T-helper 2 cell treated with Interferon-gamma antibody and Interleukin-4, amounts not matched to agents 100 ng/mL and 5 ng/mL, for 36 hours (primary cell): ENCODE results near the gene GALNT10. TPM values are rescaled to one million over a fixed set of nuclear protein-coding genes. Genes with fewer than 3 reads are reported as not detected.

Source experiments
- intact Hi-C: fragments of 100-400 bp; cut with micrococcal nuclease; formaldehyde crosslinking; loops from one replicate; pipeline ENCODE4 v1.15.1; 2023
- total RNA-seq: library from RNA; stranded (reverse); gene quantifications from 2 replicates; pipeline ENCODE4 v1.2.3, GENCODE V29; 2022

The GALNT10 gene
- total RNA-seq, 1 donor from 2014 or later = 38.4 TPM

DNA sequence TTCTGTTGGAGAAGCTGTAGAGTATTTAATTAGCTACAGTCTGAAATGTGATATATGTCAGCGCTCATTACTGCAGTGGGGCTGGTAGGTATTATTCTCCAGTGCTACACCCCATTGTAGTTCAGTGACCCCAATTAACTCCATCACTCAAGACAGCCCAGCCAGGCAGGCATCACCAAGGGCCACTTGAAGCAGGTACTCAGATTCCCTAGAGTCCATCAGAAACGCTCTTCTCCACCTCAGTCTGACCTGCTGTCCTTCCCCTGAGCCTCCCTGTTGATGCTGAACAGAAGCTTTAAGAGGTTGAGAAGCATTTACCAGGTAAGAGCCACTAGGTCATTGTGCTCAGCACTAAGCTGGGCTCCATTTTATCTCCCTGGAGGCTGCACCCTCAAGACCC, 71.8 kb downstream of the GALNT10 start:
- intact Hi-C loops = no loop called here

DNA sequence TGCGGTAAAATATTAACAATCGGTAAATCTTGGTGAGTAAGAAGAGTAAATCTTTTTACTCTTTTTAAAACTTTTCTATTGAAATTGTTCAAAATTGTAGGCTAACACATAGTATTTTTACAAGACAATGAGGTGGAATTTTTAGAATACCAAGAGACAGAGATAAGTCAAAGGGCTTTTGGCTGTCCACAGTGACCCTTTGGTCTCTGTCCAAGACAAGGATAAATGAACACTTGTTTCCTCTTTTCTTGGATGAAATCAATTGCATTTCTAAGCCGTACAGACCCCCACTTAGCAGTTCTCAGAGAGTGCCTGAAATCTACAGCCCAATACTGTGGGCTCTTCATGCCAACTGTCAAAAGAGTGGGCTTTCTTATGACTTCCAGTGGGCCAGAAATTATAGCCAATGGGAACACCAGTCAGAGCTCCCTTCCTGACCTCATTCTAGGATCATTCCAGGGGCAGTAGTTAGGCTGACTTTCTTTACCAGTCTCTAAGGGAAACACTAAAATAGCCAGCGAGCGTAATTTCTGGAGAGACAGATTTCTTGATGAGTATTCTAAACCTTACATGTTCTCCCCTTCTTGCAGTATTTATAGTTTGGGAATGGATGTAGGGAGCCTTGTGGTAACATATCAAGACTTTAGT, 74.1 kb downstream of the GALNT10 start:
- intact Hi-C loops = no loop called here

DNA sequence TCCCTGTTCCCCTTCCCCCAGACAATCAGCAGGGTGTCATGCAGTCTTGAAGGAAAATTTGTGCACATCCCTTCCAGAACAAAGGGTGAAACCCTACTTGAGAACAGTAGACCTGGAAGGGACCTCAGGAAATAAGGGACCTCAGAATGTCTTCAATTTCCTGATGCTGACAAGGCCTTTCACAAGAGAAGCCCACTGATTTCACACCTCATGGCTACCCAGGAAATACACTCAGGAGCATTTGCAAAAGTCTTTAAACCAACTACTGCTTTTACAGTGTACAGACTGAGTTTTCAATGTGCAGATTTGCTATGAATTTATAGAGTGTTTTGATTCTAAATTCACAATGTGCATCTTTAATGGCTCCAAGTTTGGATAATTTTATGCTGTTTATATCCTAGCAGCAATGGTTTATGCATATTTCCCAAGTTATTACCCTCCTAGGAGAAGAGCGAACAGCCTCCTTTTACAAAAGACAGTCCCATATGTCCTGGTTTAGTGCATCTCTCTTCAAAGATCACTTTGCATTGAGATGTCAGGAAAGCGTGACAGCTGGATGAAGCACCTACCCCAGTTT, 74.8 kb downstream of the GALNT10 start:
- intact Hi-C loops = no loop called here

GRCh38 chr5:154267516-154267915, 77.0 kb downstream of the GALNT10 start:
- intact Hi-C loops = no loop called here

DNA sequence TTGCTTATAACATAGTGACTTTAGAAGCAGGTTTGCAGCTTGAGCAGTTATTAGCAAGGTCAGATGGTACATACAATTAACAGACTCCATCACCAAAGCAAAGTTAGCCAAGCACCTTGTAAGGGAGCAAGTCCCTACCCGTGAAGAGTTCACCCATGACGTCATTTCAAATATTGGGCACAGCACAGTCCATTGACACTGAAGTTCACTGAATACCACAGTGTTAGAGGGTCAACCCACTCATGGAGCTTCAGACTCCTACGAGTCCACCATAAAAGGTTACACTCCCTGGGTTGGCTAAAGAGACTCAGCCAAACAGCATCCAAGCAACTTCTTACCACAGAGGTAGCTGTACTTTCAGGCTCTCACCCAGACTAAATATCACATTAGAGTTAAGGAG, 77.5 kb downstream of the GALNT10 start:
- intact Hi-C loops = no loop called here

- intact Hi-C loops = no loop called here
Measured at GRCh38 chr5:154269414-154269813, 78.9 kb downstream of the GALNT10 start.

GRCh38 chr5:154271466-154271865, 80.9 kb downstream of the GALNT10 start:
- intact Hi-C loops = no loop called here

- intact Hi-C loops = loop anchor here (2.0 kb wide), 1 partner anchor 81 kb away; the partner anchor contains the start of gene GALNT10
Measured at GRCh38 chr5:154271936-154272514, 81.5 kb downstream of the GALNT10 start.

GRCh38 chr5:154273028-154273617, 82.6 kb downstream of the GALNT10 start:
- intact Hi-C loops = loop anchor here (2.0 kb wide), 1 partner anchor 82 kb away; the partner anchor contains the start of gene GALNT10

DNA sequence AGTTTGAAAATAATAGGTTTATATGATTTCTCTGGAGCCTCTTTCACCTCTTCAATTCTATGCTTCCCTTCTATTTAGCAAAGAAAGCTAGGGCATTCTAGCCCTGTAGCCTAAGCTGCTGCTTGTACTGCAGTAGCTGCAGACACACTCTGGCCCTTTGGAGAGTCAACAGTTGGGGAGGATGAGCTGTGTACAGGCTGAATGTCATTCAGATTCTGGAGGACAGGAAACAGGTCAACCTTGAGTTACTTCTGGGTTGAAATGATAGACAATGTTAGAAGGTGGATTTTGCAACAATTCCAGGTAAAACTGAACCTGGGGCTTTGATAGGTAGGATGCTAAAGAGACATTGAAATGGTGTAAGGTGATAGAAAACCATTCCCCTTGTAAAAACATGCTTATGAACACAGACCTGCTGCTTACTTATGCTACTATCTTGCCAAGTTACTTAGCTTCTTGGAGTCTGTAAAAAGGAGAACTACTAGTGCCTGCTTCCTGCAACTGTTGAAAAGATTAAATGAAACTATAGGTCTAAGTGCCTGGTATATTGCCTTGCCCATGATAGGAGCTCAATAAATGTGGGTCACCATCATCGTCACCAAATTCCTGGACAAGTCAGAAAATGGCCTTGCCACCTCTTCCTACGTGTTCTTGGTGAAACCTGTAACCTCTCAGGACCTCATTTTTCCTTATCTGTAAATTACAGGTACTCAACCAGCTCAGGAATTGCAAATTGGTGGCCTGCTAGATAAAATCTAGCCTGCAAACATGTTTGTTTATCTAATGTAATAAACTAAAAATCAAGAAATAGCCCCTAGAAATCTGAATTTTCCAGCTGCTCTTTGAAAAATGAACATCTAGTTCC, 83.7 kb downstream of the GALNT10 start:
- intact Hi-C loops = loop anchor here (2.0 kb wide), 1 partner anchor 83 kb away; the partner anchor contains the start of gene GALNT10

- intact Hi-C loops = no loop called here
Measured at GRCh38 chr5:154274828-154275185, 84.3 kb downstream of the GALNT10 start.

DNA sequence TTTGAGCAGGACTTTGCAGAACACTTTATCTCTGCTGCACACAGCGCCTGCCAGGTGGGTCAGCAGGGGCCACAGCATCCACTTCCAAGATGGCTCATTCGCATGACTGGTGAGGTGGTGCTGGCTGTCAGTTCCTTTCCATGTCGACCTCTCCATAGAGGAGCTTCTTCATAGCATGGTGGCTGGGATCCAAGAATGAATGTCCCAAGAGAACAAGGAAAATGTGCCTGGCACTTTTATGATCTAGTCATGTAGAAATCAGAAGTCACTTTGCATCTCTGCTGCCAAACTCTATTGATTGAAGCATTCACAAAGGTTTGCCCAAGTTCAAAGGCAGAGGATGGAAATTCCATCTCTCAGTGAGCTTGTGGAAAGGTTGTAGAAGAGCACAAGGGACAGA, 85.0 kb downstream of the GALNT10 start:
- intact Hi-C loops = no loop called here

DNA sequence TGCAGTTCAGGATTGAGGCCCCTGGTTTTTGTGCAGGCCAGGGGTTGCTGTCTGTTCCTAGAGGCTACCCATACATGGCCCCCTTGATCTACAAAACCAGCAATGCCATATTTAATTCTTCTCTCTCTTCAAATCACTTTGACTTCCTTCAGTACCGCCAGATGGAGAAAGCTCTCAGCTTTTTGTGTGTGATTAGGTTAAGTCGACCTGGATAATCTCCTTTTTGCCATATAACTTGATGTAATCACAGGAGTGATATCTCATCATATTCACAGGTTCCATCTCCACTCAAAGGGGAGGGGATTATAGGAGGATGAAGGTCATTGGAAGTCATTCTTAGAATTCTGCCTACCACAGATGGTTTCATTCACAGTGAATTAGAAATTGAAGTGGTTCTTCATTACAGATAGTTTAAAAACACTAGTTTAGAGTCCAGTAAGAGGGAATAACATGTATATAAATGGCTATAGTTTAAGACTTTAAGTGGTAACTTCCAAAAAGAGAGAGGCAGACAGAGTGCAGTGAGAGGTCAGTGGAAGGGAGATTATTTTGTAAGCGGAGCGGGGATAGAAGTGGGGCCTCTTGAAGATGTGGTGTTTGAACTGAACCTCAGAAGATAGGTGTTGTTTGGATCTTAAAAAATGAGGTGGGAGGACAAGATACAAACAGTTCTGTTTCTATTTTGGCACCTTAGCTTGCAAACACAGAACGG, 85.9 kb downstream of the GALNT10 start:
- intact Hi-C loops = no loop called here

DNA sequence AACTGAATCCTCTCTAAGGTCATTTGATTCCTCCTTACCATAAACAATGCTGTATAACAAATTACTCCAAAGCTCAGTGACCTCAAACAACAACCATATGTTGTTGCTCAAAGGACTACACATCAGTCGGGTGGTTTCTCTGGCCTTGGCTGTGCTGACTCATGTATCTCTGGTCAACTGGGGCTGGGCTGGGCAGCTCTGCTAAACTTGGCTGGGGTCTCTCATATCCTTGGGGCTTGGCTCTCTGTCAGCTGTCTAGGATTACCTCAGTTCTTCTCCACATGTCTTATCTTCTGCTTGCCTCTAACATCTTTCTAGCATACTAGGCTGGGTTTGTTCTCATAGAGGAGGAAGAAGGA, 86.4 kb downstream of the GALNT10 start:
- intact Hi-C loops = no loop called here

- intact Hi-C loops = no loop called here
Measured at GRCh38 chr5:154277499-154277898, 87.0 kb downstream of the GALNT10 start.

DNA sequence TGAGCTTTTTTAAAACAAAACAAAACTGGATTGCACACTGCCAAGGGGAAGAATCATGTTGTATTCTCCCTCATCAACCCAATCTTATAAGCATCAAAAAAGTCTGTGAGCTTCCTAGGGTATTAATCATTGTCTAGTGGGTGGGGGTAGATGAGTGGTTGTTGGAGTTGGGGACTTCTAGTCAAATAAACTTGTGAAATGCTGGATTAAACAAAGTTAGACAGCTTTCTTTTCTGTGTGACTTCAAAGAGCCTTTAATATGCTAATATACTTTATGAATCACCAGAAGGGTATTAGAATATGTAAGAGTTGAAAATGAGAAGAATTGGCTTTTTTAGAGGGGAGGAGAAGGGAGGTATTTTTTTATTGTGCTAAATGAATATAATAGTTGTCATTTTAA, 87.7 kb downstream of the GALNT10 start:
- intact Hi-C loops = no loop called here

GRCh38 chr5:154278908-154279307, 88.4 kb downstream of the GALNT10 start:
- intact Hi-C loops = no loop called here

DNA sequence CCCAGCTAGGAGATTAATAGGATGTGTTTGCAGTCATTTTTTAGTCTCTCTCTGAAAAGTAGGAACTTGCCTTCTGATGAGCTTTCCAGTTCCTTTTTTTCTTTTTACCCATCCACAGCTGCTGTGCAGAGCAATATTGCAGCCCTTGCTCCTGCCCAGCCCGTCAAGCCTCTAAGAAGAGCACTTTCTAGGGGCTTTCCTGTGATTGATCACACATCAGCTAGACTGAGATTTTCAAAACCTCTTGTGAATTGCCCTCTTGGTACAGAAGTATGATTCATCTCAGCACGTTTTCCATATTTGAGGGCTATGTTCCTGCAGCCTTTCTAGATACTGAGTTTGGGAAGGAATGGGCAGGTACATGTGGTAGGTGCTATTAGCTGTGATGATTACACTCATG, 93.9 kb downstream of the GALNT10 start:
- intact Hi-C loops = no loop called here

DNA sequence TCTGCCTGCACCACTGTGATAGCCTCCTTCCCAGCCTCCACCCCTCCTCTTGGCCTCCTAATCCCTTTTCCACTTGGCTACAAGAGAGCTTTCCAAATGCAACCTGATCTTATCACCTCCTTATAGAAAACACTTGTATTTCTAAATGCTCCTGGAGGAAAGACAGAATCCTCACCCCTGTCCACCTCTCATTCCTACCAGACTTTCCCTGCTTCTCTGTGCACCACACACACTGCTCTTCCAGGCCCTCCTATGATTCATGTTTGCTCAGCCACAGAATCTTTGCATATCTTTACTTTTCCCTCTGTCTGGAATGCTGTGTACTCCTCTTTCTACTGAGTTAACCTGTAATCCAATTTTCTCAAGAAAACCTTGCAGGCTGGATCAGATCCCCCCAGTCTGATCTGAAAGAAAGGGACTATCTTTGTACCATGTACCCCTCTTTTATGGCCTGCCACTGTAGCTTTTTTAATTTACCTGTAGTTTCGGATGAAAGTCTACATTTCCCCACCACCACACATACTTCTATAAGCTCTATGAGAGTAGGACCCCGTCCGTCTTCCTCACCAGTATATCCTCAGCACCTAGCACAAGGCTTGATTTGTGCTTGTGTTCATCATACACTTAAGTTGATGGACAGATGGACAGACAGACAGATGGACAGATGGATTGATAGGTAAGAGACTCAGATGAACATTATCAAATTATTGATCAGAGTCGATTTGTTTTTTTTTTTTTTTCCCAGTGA, 95.3 kb downstream of the GALNT10 start:
- intact Hi-C loops = no loop called here

GRCh38 chr5:154286557-154286956, 96.0 kb downstream of the GALNT10 start:
- intact Hi-C loops = no loop called here
